NOMO-1 treated with dmso at 0.1 percent for 144 hours (cell line): ENCODE data around the gene FGR.

Source experiments
- DNase-seq: peaks from one replicate; lab custom pipeline; 2025; ENCODE audit not compliant: unreplicated experiment; lab: John Stamatoyannopoulos, UW

The FGR gene

DNA sequence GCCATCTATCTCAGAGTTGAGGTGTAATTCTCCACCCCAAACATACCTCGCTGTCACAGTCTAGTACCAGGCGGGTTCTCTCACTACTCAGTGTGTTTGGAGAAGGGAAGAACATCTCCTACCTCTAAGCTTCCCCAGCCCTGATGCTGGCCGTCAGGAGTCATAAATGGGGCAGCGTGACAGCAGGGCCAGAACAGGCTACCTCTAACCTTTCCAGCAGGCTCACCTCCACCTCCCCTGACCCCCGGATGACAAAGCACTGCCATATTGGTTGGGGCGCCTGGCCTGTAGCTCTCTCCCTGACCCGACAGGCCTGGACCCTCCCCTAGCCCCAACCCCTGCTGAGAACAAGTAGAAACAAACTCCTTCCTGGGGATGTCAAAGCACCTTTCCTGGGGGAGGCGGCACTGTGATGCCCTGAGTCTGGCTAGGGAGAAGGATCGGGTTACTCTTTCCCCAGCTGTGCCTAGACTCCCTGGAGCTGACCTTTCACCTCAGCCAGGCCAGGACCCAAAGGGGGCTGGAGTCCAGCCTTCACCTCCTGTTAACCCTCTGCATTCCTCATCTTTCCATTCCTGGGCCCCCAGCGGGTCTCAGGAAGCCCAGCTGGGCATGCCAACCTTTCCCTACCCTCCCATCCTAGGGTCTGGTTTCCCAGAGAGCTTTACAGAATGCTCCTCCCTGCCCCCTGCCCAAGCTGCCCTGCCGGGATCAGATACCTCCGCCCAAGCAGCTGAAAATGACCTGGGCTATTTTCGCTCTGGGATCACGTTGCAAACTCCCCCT lies 65.3 kb downstream of the FGR start:
- DNase-seq: no peak

GRCh38 chr1:27569088-27569460 lies 65.9 kb downstream of the FGR start:
- DNase-seq: no peak

GRCh38 chr1:27568300-27569087 lies 66.5 kb downstream of the FGR start:
- DNase-seq: peak; percentile 97

DNA sequence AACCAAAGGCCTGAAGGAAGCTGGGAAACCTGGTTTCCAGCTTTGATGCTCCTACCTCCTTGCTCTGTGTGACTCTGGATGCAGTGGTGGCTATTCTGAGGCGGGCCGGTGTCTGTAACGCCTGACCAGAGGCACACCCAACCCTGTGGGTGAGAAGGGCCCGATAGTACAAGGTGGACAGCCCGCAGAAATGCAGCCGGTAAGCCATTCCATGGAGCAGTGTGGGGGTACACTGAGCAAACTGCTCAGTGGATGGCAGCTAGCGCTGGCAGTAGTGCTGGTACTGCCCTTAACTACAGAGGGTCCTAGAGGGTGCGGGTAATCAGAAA lies 67.0 kb downstream of the FGR start:
- no peak for DNase-seq

GRCh38 chr1:27567146-27567526 lies 67.8 kb downstream of the FGR start:
- DNase-seq: no peak

- DNase-seq: no peak
These were observed 68.4 kb downstream of the FGR start for GRCh38 chr1:27566462-27567145.

DNA sequence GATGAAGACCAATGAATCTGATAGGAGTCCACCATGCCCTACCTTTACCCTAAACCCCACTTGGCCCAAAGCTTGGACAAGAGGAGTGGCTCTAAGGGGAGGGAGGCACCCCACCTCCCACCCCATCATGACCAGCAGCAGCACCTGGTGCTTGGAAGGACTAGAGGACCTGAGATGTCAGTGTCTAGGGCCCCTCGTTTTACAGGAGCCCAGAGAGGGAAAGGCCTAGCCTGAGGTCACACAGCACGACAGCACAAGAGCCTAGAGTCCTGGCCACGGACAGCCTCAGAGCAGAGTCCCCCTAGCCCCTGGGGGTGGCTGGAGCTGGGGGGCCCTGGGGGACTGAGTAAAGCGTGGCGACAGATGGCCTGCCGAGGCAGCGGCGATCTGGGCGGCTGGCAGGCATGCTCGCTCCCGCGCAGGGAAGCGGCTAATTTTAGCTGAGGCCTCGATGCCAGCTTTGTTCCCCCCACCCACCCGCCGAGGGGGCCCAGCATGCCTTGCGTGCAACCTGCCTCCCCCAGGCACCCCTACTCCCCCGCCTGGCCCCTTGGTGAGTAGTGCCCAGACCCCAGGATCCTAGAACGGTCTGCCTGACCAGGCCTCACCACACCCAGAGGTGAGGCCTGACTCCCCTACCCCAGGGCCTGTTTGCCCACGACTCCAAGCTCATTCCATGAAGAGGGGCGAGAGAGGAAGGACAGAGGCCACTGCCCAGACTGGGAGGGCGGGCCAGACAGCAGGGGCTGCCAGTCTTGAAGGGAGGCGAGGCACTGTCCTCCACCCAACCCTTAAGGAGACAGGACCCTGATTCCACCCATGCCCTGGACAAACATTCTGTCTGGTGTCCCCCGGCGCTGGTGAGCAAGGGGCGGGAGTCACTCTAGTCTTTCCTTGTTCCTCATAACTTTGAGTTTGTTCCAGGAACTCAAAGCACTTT lies 70.0 kb downstream of the FGR start:
- no peak for DNase-seq

GRCh38 chr1:27563591-27564471 lies 71.2 kb downstream of the FGR start:
- DNase-seq: peak; percentile 29

DNA sequence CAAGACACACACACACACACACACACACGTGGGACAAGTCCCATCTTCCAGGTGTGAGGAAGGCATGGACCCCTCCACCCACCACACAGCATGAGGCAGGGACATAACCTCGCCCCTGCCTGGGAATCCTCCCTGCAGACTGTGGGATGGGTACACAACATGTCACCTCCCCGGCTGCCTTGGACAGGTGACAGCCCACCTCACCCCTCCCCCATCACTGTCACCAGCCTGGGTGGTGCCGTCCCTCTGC lies 71.7 kb downstream of the FGR start:
- no peak for DNase-seq

DNA sequence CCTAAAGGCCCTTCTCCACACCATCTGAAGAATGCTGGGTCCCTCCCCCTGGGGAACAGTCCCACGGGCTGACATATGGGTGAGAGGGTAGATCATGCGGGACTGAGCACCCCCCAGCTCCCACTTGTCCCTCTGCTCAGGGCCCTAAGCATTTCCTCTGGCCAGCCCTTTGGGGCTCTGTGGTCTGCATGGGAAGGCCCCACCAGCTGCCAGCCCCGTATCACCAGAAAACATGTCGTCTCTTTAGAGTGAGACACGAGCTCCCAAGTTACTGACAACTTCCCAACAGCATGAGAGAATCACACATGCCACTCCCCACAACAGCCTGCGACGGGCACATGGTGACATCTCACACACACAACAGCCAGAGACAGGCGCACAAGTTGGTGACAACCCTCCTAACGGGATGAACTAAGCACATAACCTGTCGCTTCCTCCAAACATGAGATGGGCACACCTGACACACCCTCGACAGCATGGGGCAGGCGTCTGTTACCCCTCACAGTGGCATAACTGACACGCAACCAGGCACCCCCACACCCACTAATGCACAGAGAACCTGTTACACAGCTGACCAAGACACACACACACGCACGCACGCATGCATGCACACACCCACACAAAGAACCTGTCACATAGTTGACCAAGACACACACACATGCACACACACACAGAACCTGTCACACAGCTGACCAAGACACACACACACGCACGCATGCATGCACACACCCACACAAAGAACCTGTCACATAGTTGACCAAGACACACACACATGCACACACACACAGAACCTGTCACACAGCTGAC lies 72.2 kb downstream of the FGR start:
- DNase-seq: no peak
